ENCODE data around the gene PLEKHM3.

The PLEKHM3 gene

GRCh38 chr2:208025037-208025813, at the start of gene PLEKHM3:
Gene PLEKHM3, minus strand, starts transcription at chr2:208025527. Its CDS starts 23,888 bp downstream, at chr2:208001639.
- DNase-seq: peak; percentile 71

DNA sequence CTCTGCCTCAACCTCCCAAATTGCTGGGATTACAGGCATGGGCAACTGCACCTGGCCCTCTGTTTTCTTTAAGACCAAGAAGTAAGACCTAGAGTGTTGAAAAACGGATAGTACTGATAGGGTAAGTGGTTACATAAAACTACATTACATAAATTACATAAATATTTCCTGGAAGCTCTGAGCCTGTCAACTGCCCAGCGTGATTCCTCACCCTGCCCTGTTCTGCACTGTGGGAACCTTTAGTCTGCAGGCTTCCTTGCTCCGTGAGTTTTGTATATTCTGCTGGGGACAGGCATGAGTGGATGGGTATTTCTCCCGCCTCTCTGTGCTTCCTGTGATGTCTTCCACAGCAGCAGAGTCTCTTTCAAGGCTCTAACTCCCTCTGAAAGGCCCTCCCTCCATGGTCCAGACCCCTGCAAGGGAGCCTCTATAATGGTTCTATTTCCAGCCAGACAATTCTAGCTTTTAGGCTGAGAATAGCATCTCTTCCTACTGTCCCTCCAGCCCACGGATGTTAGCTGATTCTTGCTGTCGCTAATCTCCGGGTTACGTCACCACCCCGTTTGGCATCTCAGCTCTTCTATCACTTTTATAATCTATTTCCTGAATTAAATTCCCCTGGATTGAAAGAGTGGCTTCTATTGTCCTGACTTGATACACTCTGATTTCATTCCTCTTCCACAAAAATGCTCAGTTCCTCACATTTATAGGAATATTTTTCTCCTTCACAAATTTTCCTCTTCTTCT, 49.5 kb upstream of the PLEKHM3 start:
- no peak for DNase-seq

GRCh38 chr2:208072250-208072892, 47.0 kb upstream of the PLEKHM3 start:
- peak; percentile 38 for DNase-seq

GRCh38 chr2:208069186-208069585, 43.9 kb upstream of the PLEKHM3 start:
- no peak for DNase-seq

DNA sequence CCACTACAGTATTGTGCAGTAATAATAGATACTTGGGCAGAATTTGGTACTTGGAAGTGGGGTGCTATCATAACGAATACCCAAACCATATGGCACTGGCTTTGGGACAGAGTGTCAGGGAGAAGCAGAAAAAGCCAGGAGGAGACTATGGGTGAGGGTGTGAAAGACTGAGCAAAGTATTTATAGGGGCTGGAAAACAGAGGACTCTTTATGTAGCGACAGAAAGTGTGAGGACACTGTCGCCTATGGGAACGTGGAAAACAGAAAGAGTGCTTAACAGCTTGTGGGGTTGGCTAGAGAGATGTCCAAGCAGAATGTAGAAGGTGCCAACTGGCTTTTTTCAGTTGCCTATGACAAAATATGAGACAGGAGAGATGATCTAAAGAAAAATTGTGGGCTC, 40.7 kb upstream of the PLEKHM3 start:
- no peak for DNase-seq

DNA sequence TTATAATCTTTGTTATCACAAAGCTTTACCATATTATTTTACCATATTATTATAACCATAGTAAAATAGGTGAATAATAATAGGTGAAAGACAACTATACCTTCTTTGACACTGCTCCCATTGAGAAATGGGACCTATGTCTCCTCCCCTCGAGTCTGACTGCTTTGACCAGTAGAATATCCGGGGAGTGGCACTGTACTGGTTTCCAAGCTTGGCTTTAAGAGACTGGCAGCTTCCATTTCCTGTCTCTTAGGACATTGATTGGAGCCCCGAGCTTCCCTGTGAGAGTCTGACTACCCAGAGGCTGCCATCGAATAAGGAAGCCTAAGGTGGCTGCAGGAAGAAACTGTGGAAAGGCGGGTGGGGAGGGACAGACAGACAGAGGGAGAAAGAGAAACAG, 40.1 kb upstream of the PLEKHM3 start:
- no peak for DNase-seq

- no peak for DNase-seq
Measured at GRCh38 chr2:208064220-208064961, 39.1 kb upstream of the PLEKHM3 start.

- DNase-seq: no peak
Measured at GRCh38 chr2:208062961-208063360, 37.6 kb upstream of the PLEKHM3 start.

- DNase-seq: peak; percentile 38
Measured at GRCh38 chr2:208062113-208062512, 36.8 kb upstream of the PLEKHM3 start.

DNA sequence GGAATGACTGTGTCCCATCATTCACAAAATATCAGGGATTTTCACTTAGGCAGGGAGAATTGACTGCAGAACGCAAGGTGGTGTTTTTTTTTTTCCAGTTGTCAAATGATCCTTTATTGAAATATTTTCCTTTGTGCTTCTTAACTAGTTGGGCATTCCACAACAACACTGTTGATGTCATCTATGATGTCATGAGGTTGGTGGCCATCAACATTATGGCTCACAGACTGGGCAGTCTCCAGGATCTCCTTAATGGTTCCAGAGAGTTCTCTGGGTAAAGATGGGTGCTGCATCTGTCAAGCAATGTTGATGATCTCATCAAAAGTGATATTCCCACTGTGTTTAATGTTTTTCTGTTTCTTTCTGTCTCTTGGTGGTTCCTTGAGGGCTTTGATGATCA, 31.8 kb upstream of the PLEKHM3 start:
- no peak for DNase-seq

- DNase-seq: no peak
Measured at GRCh38 chr2:208049441-208049840, 24.1 kb upstream of the PLEKHM3 start.

DNA sequence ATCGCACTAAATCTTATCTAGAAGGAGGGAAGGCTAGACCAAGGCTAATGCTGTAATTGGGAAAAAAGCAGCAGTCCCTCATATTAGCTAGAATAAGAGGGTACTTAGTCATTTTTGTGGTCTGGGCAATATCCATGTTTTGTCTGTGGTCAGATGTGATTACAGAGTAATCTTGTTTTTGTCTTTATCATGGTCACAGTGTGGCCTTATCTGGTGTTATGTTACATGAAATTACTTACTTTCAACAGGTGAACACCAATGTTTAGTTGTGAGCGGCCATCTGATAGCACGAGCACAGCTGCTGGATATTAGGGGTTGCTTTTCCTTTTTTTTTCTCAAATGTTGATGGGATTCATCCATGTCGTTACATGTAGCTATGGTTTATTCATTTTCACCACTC, 23.7 kb upstream of the PLEKHM3 start:
- DNase-seq: no peak

- no peak for DNase-seq
Measured at GRCh38 chr2:208047840-208048239, 22.5 kb upstream of the PLEKHM3 start.

DNA sequence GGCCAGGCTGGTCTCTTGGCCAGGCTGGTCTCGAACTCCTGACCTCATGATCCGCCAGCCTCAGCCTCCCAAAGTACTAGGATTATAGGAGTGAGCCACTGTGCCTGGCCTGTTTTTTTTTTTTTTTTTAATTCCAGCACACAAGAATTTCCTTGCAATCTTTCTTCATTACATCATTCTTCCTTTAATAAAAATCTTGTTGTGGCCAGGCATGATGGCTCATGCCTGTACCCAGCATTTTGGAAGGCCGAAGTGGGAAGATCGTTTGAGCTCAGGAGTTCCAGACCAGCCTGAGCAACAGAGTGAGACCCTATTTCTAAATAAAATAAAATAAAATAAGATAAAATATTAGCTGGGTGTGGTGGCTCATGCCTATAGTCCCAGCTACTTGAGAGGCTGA, 21.4 kb upstream of the PLEKHM3 start:
- no peak for DNase-seq

DNA sequence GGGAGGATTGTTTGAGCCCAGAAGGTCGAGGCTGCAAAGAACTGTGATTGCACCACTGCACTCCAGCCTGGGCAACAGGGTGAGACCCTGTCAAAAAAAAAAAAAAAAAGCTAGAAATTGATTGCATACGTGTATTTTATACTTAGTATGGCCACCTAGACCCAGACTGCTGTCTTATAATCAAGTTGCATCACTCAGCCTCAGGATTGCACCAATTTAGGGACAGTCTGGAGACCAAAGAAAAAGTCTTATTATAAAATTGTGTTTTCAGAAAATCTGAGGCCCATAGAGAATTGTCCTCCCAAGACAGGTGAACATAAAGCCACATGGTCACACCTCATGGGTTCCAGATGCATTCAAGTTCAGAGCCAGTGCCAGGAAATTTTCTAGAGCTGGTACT, 17.1 kb upstream of the PLEKHM3 start:
- no peak for DNase-seq

- DNase-seq: no peak
Measured at GRCh38 chr2:208042041-208042440, 16.7 kb upstream of the PLEKHM3 start.

DNA sequence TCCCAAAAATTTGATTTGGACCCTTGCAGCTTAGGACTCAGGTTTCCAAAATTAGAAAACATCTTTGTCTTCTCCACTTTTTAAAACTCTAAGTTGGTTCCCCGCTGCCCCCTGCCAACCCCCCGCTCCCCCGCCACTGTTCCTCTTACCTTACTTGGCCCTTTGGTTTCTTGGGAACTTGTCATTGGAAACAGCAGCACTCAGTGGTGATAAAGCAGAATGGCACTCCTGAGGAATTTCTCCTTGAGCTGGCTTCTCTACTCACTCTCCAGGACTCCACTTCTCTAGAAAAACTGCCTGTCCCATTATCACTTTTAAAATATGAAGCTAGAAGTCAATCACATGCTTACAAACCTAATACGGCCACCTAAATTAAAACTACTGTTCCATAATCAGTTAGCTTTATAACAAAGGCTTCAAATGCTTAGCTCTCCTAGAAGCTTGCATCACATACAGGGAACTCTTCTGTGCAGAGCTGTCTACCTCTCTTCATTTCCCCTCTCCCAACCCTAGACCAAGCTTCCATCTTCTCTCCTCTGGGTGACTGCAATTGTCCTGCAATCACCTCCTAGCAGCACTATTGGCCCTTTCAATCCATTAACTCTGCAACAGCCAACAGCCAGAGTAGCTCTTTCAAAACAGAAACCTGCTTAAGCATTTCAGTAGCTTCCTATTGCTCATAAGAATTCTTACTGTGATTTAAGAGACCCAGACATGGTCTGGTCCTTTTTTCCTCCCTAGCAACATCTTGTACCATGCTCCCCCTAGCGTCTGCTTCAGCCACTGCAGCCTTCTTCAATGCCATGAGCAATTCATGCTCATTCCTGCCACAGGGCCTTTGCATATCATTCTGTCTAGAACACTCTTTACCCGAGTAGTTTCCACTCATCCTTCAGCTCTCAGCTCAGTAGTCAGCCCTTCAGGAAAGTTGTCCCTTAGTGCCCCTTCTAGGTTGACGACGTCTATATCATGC, 15.2 kb upstream of the PLEKHM3 start:
- DNase-seq: peak; percentile 14

- DNase-seq: no peak
Measured at GRCh38 chr2:208039376-208040110, 14.2 kb upstream of the PLEKHM3 start.

DNA sequence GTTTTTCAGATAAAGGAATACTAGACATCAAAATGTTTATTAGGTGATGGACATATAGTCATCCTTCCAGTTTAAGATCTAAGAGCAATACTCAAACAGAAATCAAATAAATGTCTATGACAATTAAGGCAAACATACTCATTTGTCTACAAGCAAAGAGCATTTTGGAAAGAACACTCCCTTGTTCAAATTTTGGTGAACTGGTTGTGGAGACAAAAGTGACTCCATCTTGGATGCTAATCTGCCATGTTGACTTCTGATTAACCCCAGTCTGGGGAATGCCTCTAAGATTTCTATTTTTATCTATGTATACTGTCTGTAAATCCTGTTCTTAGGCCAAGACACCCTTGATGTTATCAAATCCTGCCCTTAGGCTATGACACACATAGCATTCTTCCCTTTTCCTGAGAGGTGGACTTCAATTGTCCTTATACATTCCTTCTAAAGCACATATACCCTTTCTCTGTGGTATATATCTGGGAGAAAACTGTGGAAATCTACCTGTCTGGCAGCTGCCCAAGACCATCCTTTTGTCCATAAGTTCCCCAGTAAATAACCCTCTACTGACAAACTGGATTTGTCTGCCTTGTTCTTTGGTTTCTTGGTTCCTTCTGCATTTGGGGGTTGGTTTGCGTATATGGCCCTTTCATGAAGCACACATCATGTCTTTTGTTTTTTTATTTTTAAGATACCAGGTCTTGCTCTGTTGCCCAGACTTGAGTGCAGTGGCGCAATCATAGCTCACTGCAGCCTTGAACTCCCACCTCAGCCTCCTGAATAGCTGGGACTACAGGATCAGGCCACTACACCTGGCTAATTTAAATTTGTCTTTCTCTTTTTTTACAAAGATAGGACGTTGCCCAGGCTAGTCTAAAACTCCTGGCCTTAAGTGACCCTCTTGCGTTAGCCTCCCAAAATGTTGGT, 12.5 kb upstream of the PLEKHM3 start:
- no peak for DNase-seq

- DNase-seq: no peak
Measured at GRCh38 chr2:208036357-208036756, 11.0 kb upstream of the PLEKHM3 start.
